SW 1271 (cell line): Measurements from ENCODE around the gene C12orf60.

Experiments used
- DNase-seq, 2 experiments: peaks; one replicate each; lab custom pipeline; 2025; lab: John Stamatoyannopoulos, UW

The C12orf60 gene

DNA sequence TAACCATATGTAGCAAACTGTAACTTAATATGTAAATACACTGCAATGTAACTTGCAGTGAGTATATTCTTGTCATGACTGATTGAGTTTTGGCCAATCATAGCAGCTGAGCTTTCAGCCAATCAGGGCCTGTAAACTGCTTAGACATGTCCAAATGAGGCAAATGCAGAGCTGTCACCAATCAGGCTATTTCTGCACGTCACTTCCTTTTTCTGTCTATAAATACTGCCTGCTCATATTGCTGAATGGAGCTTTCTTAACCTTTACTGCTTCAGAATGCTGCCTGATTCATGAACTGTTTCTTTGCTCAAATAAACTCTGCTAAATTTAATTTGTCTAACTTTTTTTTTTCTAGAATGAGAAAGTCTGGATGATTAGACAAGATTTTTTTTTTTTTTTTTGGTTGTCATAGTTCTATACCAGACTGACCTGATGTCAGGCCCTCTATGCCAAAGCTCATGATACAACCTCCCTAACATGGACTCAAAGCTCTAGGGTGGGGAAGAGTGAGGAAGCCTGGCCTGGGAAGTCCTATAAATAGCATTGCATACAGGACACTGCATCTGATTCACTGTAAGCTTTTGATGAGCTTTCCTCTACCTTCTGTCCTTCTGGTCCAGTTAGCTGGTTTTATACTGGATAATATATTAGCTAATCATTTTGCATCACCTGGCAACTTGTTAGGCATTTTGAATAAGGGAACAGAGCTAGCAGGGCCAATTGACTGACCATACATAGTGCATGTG lies 70.1 kb downstream of the C12orf60 start:
- DNase-seq = no peak
